ENCODE data around the gene HPCAL1. TPM values are rescaled to one million over a fixed set of nuclear protein-coding genes. Genes with fewer than 3 reads are reported as not detected.

The HPCAL1 gene
- total and polyA plus RNA-seq, 10 of the 15 experiments (the other 5 are each of a cell fraction or from before 2014, with no cell fraction given): 0.40 to 12.8 (median 7.9) TPM

- ChIA-PET POLR2A (interaction anchor here (1.2 to 7.1 kb wide), 3 partner anchors 11 to 46 kb away, joined by 4 to 77 read pairs (median 19); no protein-coding TSS in a partner anchor), RAD21 (ENCODE audit: unreplicated experiment) (interaction anchor here (0.9 to 6.7 kb wide), 4 partner anchors 26 to 76 kb away, joined by 3 to 129 read pairs (median 16); no protein-coding TSS in a partner anchor), SMC1A (ENCODE audit: uncharacterized antibody, unreplicated experiment) (interaction anchor here (0.6 to 1.2 kb wide), 2 partner anchors 46 to 181 kb away, joined by 3 to 6 read pairs; no protein-coding TSS in a partner anchor), CTCF (interaction anchor here (2.1 kb wide), 1 partner anchor 32 kb away, joined by 13 read pairs; no protein-coding TSS in a partner anchor)
- H3K36me3 ChIP-seq (ENCODE audit: control insufficient read depth in 2 of 2, insufficient read depth in 2 of 2, low read length in 1 of 2): no peaks in the 10 kb centered on the region
- ATAC-seq: no peak
- no TSS peak for BruUV-seq (replicated peaks)
- intact Hi-C loops (cut with micrococcal nuclease; ENCODE audit: unreplicated experiment): no loop called here
- FAIRE-seq: no peak
- DNase-seq (ENCODE audit: low read depth, low spot score): no peak
- no peak overlapping the region for H2AFZ ChIP-seq (ENCODE audit: control insufficient read depth, low read depth, low read length)
- 0 out of 2 replicates have a peak overlapping the region, but pooled peaks have one; percentile 57 for H3K4me2 ChIP-seq (ENCODE audit: control insufficient read depth, insufficient read depth)
- H3K9me3 ChIP-seq (replicated peaks; ENCODE audit: control insufficient read depth, insufficient read depth, low read length): no peaks in the 10 kb centered on the region
- peaks cover 34% of the 10 kb centered on the region for H3K4me1 ChIP-seq (ENCODE audit: control insufficient read depth, insufficient read depth, low read length)
- no peak overlapping the region for H3K4me3 ChIP-seq
- 73% methylated on average over 21 of the region's 21 CpGs for WGBS (ENCODE audit: insufficient coverage, insufficient replicate concordance, low lambda C conversion rate, missing lambda C conversion rate)
- no peaks in the 10 kb centered on the region for H3K79me2 ChIP-seq (ENCODE audit: control insufficient read depth, insufficient read depth, low read length)
- no peaks in the 10 kb centered on the region for H3K27me3 ChIP-seq (replicated peaks in 1 of 2; ENCODE audit: control insufficient read depth in 2 of 2, insufficient read depth in 2 of 2, low read length in 1 of 2)
- TF ChIP-seq PRDM15 (CRISPR knock-in tag; IDR thresholded peaks at IDR 0.05) (no peak), SMAD1 (IDR thresholded peaks at IDR 0.05; ENCODE audit: low read depth, partially characterized antibody) (no peak), FOXK2 (IDR thresholded peaks at IDR 0.05) (no peak), SMC3 (IDR thresholded peaks at IDR 0.05; ENCODE audit: borderline replicate concordance, low read length) (no peak), SUZ12 (IDR thresholded peaks at IDR 0.05; ENCODE audit: unreplicated experiment) (no peak), CREB1 (IDR thresholded peaks at IDR 0.05; ENCODE audit: low read depth) (no peak), NBN (IDR thresholded peaks at IDR 0.05) (no peak), EGR1 (IDR thresholded peaks at IDR 0.05; ENCODE audit: borderline replicate concordance in 1 of 2, low read depth in 2 of 2, low read length in 2 of 2) (no peak)
- H4K20me1 ChIP-seq (ENCODE audit: control insufficient read depth, insufficient read depth): no peaks in the 10 kb centered on the region
- H3K9ac ChIP-seq (ENCODE audit: control insufficient read depth, insufficient read depth, low read length): no peak overlapping the region
- in situ Hi-C loops (cut with MboI): no loop called here
- H3K27ac ChIP-seq (ENCODE audit: control insufficient read depth, insufficient read depth): no peak overlapping the region
Observed at GRCh38 chr2:10377052-10377746, 74.5 kb downstream of the HPCAL1 start.
